GM20000 (cell line): ENCODE results near the gene RNF20.
"Not testable (repeated sequence)": the region's sequence is repeated elsewhere in the genome, so short reads cannot be mapped to it uniquely, and the experiment has no call there.

Source experiments
- DNase-seq: peaks from one replicate; pipeline ENCODE4 v3.0.0; 2012; ENCODE audit warnings: low spot score
- CTCF ChIP-seq: IDR thresholded peaks from 2 replicates; pipeline ENCODE4 v1.5.1; 2012; ENCODE audit warnings: mild to moderate bottlenecking, control low read depth; ENCODE audit errors: extremely low read depth, missing control alignments

Gene RNF20

GRCh38 chr9:101513351-101513750, 20.3 kb upstream of the RNF20 start:
- no peak for TF ChIP-seq CTCF
- no peak for DNase-seq

- no peak for DNase-seq
- no peak for TF ChIP-seq CTCF
These were observed 19.6 kb upstream of the RNF20 start for GRCh38 chr9:101514071-101514470.

- no peak for DNase-seq
These were observed 17.0 kb upstream of the RNF20 start for GRCh38 chr9:101516655-101517054.

GRCh38 chr9:101518489-101518888, 15.2 kb upstream of the RNF20 start:
- not testable (repeated sequence) for DNase-seq

More at GRCh38 chr9:101516655-101517054, 17.0 kb upstream of the RNF20 start:
- TF ChIP-seq CTCF: no peak

- TF ChIP-seq CTCF: no peak
- DNase-seq: no peak
These were observed 9.3 kb upstream of the RNF20 start for GRCh38 chr9:101524371-101524770.

GRCh38 chr9:101527066-101527465, 6.6 kb upstream of the RNF20 start:
- no peak for DNase-seq

GRCh38 chr9:101528015-101528414, 5.6 kb upstream of the RNF20 start:
- DNase-seq: no peak
- TF ChIP-seq CTCF: no peak

More at GRCh38 chr9:101527066-101527465, 6.6 kb upstream of the RNF20 start:
- no peak for TF ChIP-seq CTCF

GRCh38 chr9:101530076-101530711, 3.5 kb upstream of the RNF20 start:
- peak; percentile 63 for DNase-seq
- TF ChIP-seq CTCF: peak; percentile 68
